NK-92 treated with Interleukin-12 subunit alpha and Interleukin-12 subunit beta, amount 100 ng/mL, for 24 hours (cell line): ENCODE measurements around the gene C16orf74.

ENCODE experiments used
- DNase-seq: peaks from one replicate; lab custom pipeline; 2025; lab: John Stamatoyannopoulos, UW

Gene C16orf74

GRCh38 chr16:85695196-85696128 is 55.4 kb downstream of the C16orf74 start:
- no peak for DNase-seq

GRCh38 chr16:85690469-85691064 is 60.3 kb downstream of the C16orf74 start:
- no peak for DNase-seq

DNA sequence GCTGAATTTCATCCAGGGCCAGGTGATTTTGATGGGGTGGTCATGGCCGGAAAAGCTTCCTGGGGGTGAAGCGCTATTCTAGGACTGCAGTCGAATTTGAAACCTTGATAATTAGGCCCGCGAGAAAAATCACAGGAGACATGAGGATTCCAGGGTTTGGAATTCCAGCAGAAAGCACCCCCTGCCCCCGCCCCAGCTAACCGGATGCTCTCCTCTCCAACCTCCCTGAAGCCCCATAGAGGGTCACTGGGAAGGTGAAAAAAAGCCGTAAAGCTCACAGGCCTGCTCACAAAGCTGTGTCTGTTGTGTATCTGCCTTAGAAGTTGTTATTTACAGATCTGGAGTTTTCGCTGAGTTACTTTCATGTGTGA is 61.0 kb downstream of the C16orf74 start:
- no peak for DNase-seq

- DNase-seq: no peak
Observed at GRCh38 chr16:85689285-85689949, 61.5 kb downstream of the C16orf74 start.

DNA sequence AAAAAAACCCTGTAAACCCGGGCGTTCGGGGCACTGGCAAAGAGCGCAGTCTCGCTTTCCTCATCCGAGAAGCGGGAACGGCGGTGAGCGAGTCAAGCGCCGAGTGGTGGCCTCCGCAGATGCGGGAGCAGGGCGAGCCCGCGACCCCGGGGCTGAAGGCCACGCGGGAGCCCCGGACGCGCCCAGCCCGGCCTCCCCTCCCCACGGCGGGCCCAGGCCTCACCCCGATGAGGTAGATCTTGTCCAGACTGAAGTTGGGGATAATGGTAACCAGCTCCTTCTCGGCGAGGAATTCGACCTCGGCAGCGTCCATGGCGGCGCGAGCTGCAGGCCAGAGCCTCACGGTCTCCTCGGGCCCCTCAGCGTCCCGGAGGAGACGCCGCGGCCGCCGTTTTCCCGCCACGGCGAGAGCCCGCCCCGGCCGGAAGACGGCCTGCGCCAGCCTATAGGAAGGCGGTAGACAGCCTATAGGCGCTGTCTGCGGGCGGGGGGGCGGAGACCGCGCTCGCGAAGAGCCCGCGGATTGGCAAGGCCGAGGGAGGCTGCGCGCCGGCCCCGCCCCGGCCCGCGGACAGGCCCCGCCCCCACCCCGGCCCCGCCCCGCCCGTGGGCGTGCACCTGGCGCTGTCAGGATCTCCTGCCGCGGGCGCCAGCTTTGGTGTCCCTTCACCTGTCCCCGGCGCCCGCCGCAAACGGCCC is 62.2 kb downstream of the C16orf74 start, which contains the start of gene GINS2:
TSS of gene GINS2 (minus strand) at position 369 of the 699 bp plus-strand sequence. CDS start at position 313, 56 bp downstream.
- DNase-seq: peak; percentile 80

DNA sequence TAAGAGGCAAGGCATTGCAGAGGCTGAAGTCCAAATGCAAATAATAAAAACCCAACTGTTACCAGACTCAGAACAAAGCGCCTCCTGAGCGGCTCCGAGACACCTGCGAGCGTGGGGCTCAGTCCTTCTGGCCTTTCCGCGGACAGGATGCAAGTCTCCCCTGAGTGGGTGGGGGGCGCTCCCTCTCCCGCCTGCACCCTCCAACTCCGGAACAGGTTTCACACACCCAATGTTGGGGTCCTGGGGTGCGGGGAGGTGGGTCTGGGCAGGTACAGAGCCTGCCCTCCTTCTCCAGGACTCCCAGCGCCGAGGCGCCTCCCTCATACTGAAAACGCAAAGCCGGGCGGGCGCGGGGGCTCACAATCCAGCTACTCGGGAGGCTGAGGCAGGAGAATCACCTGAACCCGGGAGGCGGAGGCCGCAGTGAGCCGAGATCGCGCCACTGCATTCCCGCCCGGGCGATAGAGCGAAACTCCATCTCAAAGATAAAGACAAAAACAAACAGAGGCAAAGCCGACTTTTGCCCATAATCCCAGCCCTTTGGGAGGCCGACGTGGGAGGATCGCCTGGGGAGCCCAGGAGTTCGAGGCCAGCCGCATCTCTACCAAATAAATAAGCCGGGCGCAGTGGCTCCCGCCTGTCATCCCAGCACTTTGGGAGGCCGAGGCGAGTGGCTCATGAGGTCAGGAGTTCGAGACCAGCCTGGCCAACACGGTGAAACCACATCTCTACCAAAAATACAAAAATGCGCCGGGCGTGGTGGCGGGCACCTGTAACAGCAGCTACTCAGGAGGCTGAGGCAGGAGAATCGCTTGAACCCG is 63.0 kb downstream of the C16orf74 start:
- no peak for DNase-seq

GRCh38 chr16:85686912-85687591 is 63.8 kb downstream of the C16orf74 start:
- DNase-seq: no peak

DNA sequence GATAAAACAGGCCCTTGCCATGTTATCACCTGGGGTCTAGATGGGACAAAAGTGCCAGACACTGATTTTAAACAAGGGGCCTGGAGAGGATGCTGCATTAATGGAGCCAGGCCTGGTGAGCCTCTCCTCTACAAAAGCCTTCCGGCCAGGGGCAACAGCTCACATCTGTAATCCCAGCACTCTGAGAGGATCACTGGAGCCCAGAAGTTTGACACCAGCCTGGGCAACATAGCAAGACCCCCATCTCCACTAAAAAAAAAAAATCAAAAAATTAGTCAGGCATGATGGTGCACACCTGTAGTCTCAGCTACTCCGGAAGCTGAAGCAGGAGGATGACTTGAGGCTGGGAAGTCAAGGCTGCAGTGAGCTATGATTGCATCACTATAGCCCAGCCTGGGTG is 65.6 kb downstream of the C16orf74 start:
- no peak for DNase-seq

- no peak for DNase-seq
Observed at GRCh38 chr16:85683363-85683762, 67.5 kb downstream of the C16orf74 start.

DNA sequence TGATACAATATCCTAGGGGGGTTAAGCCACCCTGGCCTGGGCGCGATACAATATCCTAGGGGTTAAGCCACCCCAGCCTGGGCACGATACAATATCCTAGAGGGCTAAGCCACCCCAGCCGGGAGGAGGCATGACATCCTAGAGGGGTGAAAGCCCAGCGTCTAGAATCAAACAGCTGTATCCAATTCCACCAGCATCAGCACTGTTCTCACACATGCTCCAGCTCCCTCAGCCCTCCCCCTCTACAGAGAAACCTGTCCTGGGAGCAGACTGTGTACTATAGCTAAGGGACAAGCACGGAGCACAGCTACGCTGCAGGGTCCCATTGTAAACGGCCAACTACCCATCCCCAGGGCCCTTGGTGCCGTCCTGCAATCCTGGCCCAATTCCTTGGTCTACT is 68.4 kb downstream of the C16orf74 start:
- DNase-seq: no peak

GRCh38 chr16:85681255-85681654 is 69.6 kb downstream of the C16orf74 start:
- no peak for DNase-seq

GRCh38 chr16:85680352-85680944 is 70.4 kb downstream of the C16orf74 start:
- DNase-seq: no peak

- no peak for DNase-seq
Observed at GRCh38 chr16:85679870-85680269, 71.0 kb downstream of the C16orf74 start.

DNA sequence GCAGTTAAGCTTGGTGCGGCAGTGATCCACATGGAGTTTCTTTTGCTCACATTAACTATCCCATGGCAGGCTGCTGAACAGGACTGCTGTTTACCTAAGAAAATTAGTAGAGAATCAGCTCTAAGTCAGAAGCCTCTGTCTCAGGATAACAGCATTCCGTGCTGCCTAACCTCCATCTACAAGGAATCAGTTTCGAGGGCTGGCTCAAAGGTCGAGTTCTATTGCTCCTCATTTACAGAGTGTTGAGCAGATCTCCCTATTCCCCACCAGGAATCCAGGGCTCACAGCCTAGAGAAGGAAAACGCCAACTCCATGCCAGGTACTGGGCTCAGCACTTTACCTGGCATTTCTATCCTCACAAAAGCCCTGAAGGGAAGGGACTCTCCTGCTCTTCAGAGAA is 72.1 kb downstream of the C16orf74 start:
- DNase-seq: no peak

DNA sequence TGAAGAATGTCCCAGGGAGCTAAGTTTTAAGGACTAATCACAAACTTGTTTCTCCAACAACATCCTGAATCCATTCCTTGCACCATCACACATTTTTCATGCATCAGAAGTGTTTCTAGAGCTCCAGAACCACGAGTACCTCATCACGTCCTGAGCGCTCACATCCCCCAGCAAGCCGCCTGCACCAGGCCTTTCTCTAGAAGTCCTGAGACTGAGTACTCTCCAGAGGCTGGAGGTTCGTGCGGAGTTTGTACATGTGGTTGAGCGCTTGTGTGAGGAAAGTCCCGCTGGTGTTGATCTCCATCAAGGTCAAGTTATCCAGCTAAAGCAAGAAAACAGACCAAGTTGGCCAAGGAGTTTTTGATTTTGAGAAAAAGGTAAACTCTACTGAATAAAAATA is 72.9 kb downstream of the C16orf74 start:
- no peak for DNase-seq

DNA sequence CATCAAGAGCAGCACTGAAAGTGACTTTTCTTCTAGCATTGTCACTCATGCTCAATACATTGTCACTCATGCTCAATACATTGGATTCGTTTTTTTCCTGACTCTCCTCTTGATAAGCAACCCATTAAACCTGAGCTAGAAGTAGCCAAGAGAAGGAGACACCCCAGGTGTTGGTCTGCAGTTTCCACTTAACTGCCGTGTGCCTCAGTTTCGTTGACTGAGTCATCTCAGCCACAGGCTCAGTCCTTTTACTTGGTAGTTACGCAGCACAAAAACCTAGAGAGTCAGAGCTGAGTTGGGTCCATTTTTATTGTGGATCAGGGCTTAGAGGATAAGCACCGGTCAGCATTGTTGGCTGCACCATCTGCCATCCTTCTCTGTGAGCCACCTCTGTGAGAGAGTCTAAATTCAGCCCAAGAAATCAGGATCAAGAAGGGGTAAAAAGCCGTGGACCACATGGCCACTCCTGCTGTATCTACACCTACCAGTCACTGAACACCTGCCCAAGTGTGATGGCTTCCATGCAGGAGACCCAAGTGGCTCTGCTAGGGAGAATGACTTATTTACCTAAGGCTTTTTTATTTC is 73.4 kb downstream of the C16orf74 start:
- no peak for DNase-seq

GRCh38 chr16:85676466-85676865 is 74.4 kb downstream of the C16orf74 start:
- DNase-seq: no peak

DNA sequence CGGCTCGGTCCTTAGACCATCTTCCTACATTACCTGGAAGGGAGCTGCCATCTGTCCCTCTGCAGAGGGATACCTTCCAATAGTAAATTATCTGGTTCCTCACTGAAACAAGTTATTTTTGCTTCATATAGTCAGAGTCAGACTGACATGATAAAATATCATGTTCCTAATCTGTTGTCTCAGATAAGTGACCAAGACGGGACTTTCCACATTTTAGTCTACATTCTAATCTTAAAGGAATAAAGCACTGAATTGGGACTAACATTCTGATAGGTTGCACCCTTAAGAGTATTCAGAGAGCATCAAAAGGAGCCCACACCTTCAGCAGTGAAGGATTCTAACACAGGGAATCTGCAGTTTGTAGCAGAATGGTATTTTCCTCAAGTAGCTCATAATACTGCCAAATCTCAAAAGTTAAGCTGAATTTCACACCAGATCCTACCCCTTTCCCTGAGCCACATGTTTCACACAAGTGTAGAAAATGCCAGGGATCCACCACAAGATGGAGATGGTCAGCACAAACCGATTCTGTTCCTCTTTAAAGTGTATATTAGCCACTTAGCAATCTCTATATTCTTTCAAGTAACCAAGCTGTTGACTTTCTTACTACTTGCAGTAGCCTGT is 75.5 kb downstream of the C16orf74 start:
- no peak for DNase-seq

- DNase-seq: no peak
Observed at GRCh38 chr16:85674828-85675227, 76.1 kb downstream of the C16orf74 start.

GRCh38 chr16:85674418-85674755 is 76.5 kb downstream of the C16orf74 start:
- DNase-seq: no peak
